Activated naive CD4-positive, alpha-beta T cell treated with anti-CD3 and anti-CD28 coated beads for 36 hours (primary cell): Measurements from ENCODE around the gene CPSF6. TPM values are rescaled to one million over a fixed set of nuclear protein-coding genes. Genes with fewer than 3 reads are reported as not detected.
"Not testable (repeated sequence)": the region's sequence is repeated elsewhere in the genome, so short reads cannot be mapped to it uniquely, and the experiment has no call there.

ENCODE experiments used
- CTCF ChIA-PET: fragments of 350-600 bp; sonication (Branson Sonifier 250); formaldehyde crosslinking; loops from one replicate; lab custom pipeline; 2021; ENCODE audit warnings: antibody characterized with exemption; lab: Charles Lee
- DNase-seq: peaks from one replicate; pipeline ENCODE4 v3.0.0-alpha.2; 2020
- H3K27ac Mint-ChIP-seq: one replicate; pipeline ENCODE4 v1.8.0; 2021; ENCODE audit warnings: mild to moderate bottlenecking, mixed read lengths
- H3K27me3 Mint-ChIP-seq: one replicate; pipeline ENCODE4 v1.8.0; 2021; ENCODE audit warnings: low read depth, mixed read lengths
- H3K36me3 Mint-ChIP-seq: one replicate; pipeline ENCODE4 v1.8.0; 2021; ENCODE audit warnings: low read depth, mixed read lengths
- H3K4me1 Mint-ChIP-seq: one replicate; pipeline ENCODE4 v1.8.0; 2021; ENCODE audit warnings: low read depth, mixed read lengths
- H3K4me3 Mint-ChIP-seq: one replicate; pipeline ENCODE4 v1.8.0; 2021; ENCODE audit warnings: mild to moderate bottlenecking, moderate library complexity, mixed read lengths
- H3K9me3 Mint-ChIP-seq: one replicate; pipeline ENCODE4 v1.8.0; 2021; ENCODE audit warnings: mixed read lengths
- intact Hi-C: fragments of 100-400 bp; cut with micrococcal nuclease; formaldehyde crosslinking; loops from one replicate; pipeline ENCODE4 v1.15.1; 2023
- total RNA-seq, 2 experiments: library from RNA; stranded (reverse); gene quantifications; one replicate each; pipeline ENCODE4 v1.2.3, GENCODE V29; 2021

The CPSF6 gene
- 10 to 100 TPM; 73.7 to 75.7 TPM for total RNA-seq

GRCh38 chr12:69239352-69239921, at the start of gene CPSF6:
Gene CPSF6 (plus strand): TSS chr12:69239569. CDS start chr12:69239647, 78 bp downstream.
- peak within 1 kb of the TSS; percentile 91 for H3K4me3 Mint-ChIP-seq
- CTCF ChIA-PET, result no interaction called here
- peaks cover 21% of the 10 kb centered on the region for H3K36me3 Mint-ChIP-seq
- DNase-seq, result peak; percentile 97
- intact Hi-C loops, result loop anchor here (1.0 to 10.0 kb wide), 10 partner anchors 15 to 1003 kb away; partner anchors contain the start of genes CCT2, CNOT2, CPM and RAB3IP
- H3K4me1 Mint-ChIP-seq, result peaks cover 47% of the 10 kb centered on the region
- no peaks in the 10 kb centered on the region for H3K27me3 Mint-ChIP-seq
- peak within 1 kb of the TSS; percentile 98 for H3K27ac Mint-ChIP-seq
- H3K9me3 Mint-ChIP-seq, result no peaks in the 10 kb centered on the region

- CTCF ChIA-PET, result interaction anchor here (0.9 kb wide), 1 partner anchor 41 kb away, joined by 3 read pairs; no protein-coding TSS in a partner anchor
- Mint-ChIP-seq H3K27ac (no peak overlapping the region), H3K27me3 (no peaks in the 10 kb centered on the region), H3K36me3 (peaks cover 6% of the 10 kb centered on the region), H3K4me3 (no peak overlapping the region), H3K9me3 (peaks cover 41% of the 10 kb centered on the region), H3K4me1 (no peaks in the 10 kb centered on the region)
- no peak for DNase-seq
- intact Hi-C loops, result no loop called here
Measured at GRCh38 chr12:69196302-69197288, 42.8 kb upstream of the CPSF6 start.

GRCh38 chr12:69199976-69200375, 39.4 kb upstream of the CPSF6 start:
- CTCF ChIA-PET, DNase-seq, intact Hi-C loops, H3K4me1 Mint-ChIP-seq, H3K4me3 Mint-ChIP-seq, H3K27ac Mint-ChIP-seq, H3K27me3 Mint-ChIP-seq, H3K36me3 Mint-ChIP-seq: not testable (repeated sequence)
- H3K9me3 Mint-ChIP-seq, result peaks cover 42% of the 10 kb centered on the region

- H3K9me3 Mint-ChIP-seq, result peaks cover 42% of the 10 kb centered on the region
- CTCF ChIA-PET, result interaction anchor here (1.0 kb wide), 1 partner anchor 11 kb away, joined by 3 read pairs; no protein-coding TSS in a partner anchor
- intact Hi-C loops, result no loop called here
- H3K4me1 Mint-ChIP-seq, result no peaks in the 10 kb centered on the region
- no peaks in the 10 kb centered on the region for H3K27me3 Mint-ChIP-seq
- no peak overlapping the region for H3K4me3 Mint-ChIP-seq
- peaks cover 2% of the 10 kb centered on the region for H3K36me3 Mint-ChIP-seq
- H3K27ac Mint-ChIP-seq, result no peak overlapping the region
- DNase-seq, result no peak
Measured at GRCh38 chr12:69204191-69204590, 35.2 kb upstream of the CPSF6 start.

GRCh38 chr12:69210661-69211060, 28.7 kb upstream of the CPSF6 start:
- Mint-ChIP-seq H3K27me3 (no peaks in the 10 kb centered on the region), H3K4me3 (no peak overlapping the region), H3K4me1 (no peaks in the 10 kb centered on the region), H3K27ac (no peak overlapping the region), H3K36me3 (no peaks in the 10 kb centered on the region), H3K9me3 (peaks cover 13% of the 10 kb centered on the region)
- intact Hi-C loops, result no loop called here
- CTCF ChIA-PET, result interaction anchor here (0.6 to 1.3 kb wide), 2 partner anchors 54 to 141 kb away, joined by 3 to 5 read pairs; no protein-coding TSS in a partner anchor
- DNase-seq, result no peak

GRCh38 chr12:69211160-69211559, 28.2 kb upstream of the CPSF6 start:
- peaks cover 13% of the 10 kb centered on the region for H3K9me3 Mint-ChIP-seq
- H3K27ac Mint-ChIP-seq, result no peak overlapping the region
- no peaks in the 10 kb centered on the region for H3K27me3 Mint-ChIP-seq
- no peak for DNase-seq
- no peaks in the 10 kb centered on the region for H3K4me1 Mint-ChIP-seq
- H3K36me3 Mint-ChIP-seq, result no peaks in the 10 kb centered on the region
- H3K4me3 Mint-ChIP-seq, result no peak overlapping the region
- CTCF ChIA-PET, result no interaction called here
- intact Hi-C loops, result no loop called here

GRCh38 chr12:69214169-69214568, 25.2 kb upstream of the CPSF6 start:
- Mint-ChIP-seq H3K4me1 (no peaks in the 10 kb centered on the region), H3K4me3 (no peak overlapping the region), H3K9me3 (no peaks in the 10 kb centered on the region), H3K36me3 (no peaks in the 10 kb centered on the region), H3K27ac (no peak overlapping the region), H3K27me3 (no peaks in the 10 kb centered on the region)
- CTCF ChIA-PET, result interaction anchor here (1.5 kb wide), 1 partner anchor 12 kb away, joined by 3 read pairs; no protein-coding TSS in a partner anchor
- intact Hi-C loops, result no loop called here
- no peak for DNase-seq

- H3K27ac Mint-ChIP-seq, result no peak overlapping the region
- CTCF ChIA-PET, result interaction anchor here (1.2 kb wide), 1 partner anchor 12 kb away, joined by 3 read pairs; no protein-coding TSS in a partner anchor
- H3K36me3 Mint-ChIP-seq, result no peaks in the 10 kb centered on the region
- no peaks in the 10 kb centered on the region for H3K4me1 Mint-ChIP-seq
- H3K9me3 Mint-ChIP-seq, result no peaks in the 10 kb centered on the region
- no peak for DNase-seq
- H3K4me3 Mint-ChIP-seq, result no peak overlapping the region
- H3K27me3 Mint-ChIP-seq, result no peaks in the 10 kb centered on the region
- intact Hi-C loops, result no loop called here
Measured at GRCh38 chr12:69225251-69225910, 14.0 kb upstream of the CPSF6 start.

GRCh38 chr12:69231479-69231878, 7.9 kb upstream of the CPSF6 start:
- Mint-ChIP-seq H3K27ac (no peak overlapping the region), H3K9me3 (peaks cover 23% of the 10 kb centered on the region), H3K36me3 (peaks cover 2% of the 10 kb centered on the region), H3K4me1 (no peaks in the 10 kb centered on the region), H3K27me3 (no peaks in the 10 kb centered on the region), H3K4me3 (no peak overlapping the region)
- intact Hi-C loops, result loop anchor here (10.0 kb wide), 1 partner anchor 777 kb away; no protein-coding TSS in a partner anchor
- DNase-seq, result no peak
- CTCF ChIA-PET, result no interaction called here

GRCh38 chr12:69238589-69239351, 599 bp upstream of the CPSF6 start:
- peak overlapping the region; percentile 78 for H3K4me3 Mint-ChIP-seq
- H3K27ac Mint-ChIP-seq, result peak overlapping the region; percentile 92
- H3K27me3 Mint-ChIP-seq, result no peaks in the 10 kb centered on the region
- CTCF ChIA-PET, result no interaction called here
- no peak for DNase-seq
- peaks cover 44% of the 10 kb centered on the region for H3K4me1 Mint-ChIP-seq
- peaks cover 21% of the 10 kb centered on the region for H3K36me3 Mint-ChIP-seq
- H3K9me3 Mint-ChIP-seq, result no peaks in the 10 kb centered on the region
- intact Hi-C loops, result loop anchor here (1.0 to 10.0 kb wide), 10 partner anchors 16 to 1004 kb away; partner anchors contain the start of genes CCT2, CNOT2, CPM and RAB3IP

GRCh38 chr12:69239922-69240630, 707 bp downstream of the CPSF6 start:
- H3K4me1 Mint-ChIP-seq, result peaks cover 51% of the 10 kb centered on the region

More at GRCh38 chr12:69239922-69240630, 707 bp downstream of the CPSF6 start:
- Mint-ChIP-seq H3K27ac (peak overlapping the region; percentile 98), H3K27me3 (no peaks in the 10 kb centered on the region), H3K4me3 (peak overlapping the region; percentile 91), H3K9me3 (no peaks in the 10 kb centered on the region), H3K36me3 (peaks cover 21% of the 10 kb centered on the region)
- intact Hi-C loops, result loop anchor here (1.0 to 10.0 kb wide), 16 partner anchors 8 to 1125 kb away; partner anchors contain the start of genes CCT2, CNOT2, CPM and KCNMB4
- CTCF ChIA-PET, result interaction anchor here (0.6 to 3.5 kb wide), 2 partner anchors 63 to 84 kb away, joined by 3 to 12 read pairs; no protein-coding TSS in a partner anchor
- DNase-seq, result peak; percentile 44
